Stimulated activated CD8-positive, alpha-beta memory T cell treated with anti-CD3 and anti-CD28 coated beads, Interleukin-12 subunit alpha, Interleukin-12 subunit beta, amount 100 ng/mL, for 4 hours (primary cell): ENCODE results near the gene TENT4B.

Source experiments
- DNase-seq: peaks from one replicate; pipeline ENCODE4 v3.0.0-alpha.2; 2020; ENCODE audit warnings: low read depth

TENT4B gene

DNA sequence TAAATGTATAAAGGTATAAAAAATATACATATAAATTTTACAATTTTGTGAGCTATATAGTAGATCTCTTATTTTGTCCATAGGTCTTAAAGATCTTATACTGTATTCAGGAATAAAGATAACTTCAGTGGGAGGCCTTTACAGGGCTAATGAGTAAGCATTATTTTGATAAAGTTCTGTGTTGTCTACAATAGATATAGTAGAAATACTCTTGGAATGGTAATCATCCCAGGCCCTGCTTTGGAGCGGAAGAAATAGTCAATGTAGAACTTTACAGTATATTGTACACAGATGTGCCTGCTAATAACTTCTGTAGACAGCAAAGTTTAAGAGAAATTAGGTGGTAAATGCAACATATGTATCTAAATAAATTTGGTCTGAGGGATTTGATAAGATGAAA lies 42.6 kb downstream of the TENT4B start:
- no peak for DNase-seq

- DNase-seq, result no peak
Observed at GRCh38 chr16:50197582-50197981, 44.5 kb downstream of the TENT4B start.

- DNase-seq, result no peak
Observed at GRCh38 chr16:50198802-50199403, 45.8 kb downstream of the TENT4B start.

- no peak for DNase-seq
Observed at GRCh38 chr16:50201787-50202186, 48.7 kb downstream of the TENT4B start.

DNA sequence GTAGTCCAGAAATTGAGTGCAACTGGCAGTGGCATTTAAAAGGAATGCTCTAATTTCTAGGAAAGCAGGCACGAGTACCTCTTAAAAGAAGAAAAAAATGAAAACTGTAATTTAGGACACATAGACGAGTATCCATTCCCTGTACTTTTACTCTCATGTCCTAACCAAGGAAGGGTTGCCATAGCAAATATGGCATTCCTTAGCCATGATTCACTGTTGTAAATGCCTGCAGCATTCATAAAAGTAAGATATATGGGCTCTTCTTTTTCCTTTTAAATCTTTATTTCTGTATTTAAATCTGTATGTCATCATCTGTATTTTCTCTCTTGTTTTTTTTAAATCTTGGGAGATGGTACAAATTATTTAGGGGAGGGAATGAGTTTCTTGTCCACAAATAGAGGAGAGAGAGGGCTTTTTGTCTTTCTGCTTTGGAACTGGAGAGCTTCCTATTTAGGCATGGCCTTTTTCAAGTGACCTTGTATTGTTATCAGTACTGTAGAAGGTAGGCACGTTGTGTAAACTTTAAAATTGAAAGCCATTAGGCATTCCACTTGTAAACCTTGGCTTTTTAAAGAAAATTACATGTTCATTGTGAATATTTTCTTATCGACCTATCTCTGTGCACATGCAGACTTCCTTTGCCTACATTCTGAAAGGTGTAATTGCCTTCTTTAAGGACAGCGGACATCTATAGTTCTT lies 50.0 kb downstream of the TENT4B start:
- no peak for DNase-seq

GRCh38 chr16:50203681-50204080 lies 50.6 kb downstream of the TENT4B start:
- DNase-seq, result no peak

GRCh38 chr16:50204453-50205108 lies 51.5 kb downstream of the TENT4B start:
- no peak for DNase-seq

GRCh38 chr16:50207652-50208051 lies 54.5 kb downstream of the TENT4B start:
- no peak for DNase-seq

DNA sequence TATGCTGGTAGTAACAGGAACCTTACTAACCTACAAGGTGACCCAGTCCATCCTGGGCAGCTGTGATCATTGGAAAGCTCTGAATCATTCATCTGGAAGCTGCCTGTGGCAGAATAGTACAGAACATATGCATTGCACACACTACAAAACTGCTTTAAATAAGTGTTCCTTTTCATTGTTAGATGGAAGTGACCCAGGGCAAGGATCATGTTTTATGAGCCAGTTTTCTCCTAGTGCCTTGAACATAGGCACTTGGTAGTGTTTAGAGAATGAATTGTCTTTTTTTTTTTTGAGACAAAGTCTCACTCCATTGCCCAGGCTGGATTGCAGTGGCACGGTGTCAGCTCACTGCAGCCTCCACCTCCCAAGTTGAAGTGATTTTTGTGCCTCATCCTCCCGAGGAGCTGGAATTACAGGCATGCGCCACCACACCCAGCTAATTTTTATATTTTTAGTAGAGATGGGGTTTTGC lies 55.4 kb downstream of the TENT4B start:
- no peak for DNase-seq

DNA sequence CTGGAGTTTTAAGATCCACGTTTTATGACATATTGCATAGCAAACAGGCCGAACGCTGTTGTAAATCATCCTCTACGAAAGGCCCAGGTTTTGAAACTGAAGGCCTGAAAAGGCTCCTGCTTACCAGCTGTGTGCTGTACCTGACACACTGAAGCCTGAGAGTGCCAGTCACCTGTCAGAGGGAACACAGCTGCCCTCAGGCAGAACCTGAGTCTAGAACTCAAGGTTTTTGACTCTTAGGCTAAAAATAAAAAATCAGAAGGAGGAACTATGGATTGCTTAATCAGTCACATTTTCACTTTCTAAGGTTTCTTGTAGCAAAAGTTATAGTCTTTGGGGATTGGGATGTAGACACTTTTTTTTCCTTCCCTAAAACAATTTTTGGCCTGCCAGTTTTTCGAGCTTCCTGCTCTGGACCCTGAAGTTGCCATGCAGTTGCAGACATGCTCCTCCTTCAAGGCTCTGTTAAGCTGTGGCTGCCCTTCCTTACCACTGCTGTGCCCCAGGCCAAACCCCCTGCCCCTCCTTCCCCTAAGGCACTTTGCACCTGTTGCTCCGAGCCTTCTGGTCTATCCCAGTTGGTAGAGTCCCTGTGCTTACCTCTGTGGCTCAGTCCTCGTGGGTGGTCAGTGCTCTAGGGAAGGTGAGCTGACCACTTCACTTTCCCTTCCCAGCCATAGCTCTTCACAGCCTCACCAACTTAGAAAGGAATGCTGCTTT lies 56.6 kb downstream of the TENT4B start:
- DNase-seq, result no peak

GRCh38 chr16:50210266-50211038 lies 57.3 kb downstream of the TENT4B start:
- DNase-seq, result peak; percentile 19

DNA sequence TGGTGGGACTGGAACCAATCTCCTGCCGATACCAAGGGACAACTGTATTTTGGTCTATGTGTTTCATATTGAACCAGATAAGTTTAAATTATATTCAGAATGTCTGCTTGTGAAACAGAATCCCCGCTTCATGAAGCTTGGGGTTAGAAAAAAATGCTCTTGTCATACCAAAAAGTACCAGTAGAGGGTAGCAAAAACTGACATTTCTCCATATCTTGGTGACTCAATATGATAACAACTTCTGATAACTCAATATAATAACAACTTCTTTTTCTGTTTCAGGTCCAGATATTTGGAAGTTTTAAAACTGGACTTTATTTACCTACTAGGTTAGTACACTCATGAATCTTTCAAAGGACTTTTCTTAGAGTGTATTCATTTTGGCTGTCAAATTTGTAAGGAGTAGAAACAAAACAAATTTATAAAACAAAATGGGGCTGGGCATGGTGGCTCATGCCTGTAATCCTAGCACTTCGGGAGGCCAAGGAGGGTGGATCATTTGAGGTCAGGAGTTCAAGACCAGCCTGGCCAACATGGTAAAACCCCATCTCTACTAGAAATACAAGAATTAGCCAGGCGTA lies 60.9 kb downstream of the TENT4B start:
- no peak for DNase-seq

- no peak for DNase-seq
Observed at GRCh38 chr16:50215680-50216079, 62.6 kb downstream of the TENT4B start.

DNA sequence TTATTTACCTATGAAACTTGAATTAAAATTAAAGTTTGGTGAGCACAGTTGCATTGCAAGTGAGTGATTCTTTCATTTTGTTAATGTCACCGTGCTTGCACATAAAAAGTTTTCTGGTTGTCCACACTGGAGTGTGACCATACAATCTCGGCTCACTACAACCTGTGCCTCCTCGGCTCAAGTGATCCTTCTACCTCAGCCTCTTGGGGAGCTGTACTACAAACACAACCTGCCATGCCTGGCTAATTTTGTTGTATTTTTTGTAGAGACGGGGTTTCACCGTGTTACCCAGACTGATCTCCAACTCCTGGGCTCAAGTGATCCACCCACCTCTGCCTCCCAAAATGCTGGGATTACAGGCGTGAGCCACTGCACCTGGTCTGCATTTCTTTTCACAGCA lies 63.1 kb downstream of the TENT4B start:
- no peak for DNase-seq

DNA sequence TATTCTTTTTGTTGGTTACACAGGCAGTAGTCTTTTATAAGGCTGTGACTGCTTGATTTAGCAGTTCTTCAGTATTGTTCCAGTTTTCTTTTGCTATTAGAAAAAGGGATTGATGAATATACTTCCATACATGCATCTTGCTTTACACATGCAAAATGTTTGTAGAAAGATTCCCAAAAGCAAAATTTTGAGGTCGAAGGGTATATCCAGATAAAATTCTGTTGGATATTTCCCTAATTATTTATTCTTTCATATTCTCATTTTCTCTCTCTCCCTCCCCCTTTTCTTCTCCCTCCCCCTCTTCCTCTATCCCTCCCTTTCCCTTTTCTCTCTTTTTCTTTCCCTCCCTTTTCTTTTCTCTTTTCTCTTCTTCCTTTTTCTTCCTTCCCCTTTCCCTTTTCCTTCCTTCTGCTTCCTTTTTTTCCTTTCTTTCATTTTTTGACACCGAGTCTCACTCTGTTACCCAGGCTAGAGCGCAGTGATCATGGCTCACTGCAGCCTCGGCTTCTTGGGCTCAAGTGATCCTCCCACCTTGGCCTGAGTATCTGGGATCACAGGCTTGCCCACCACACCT lies 66.4 kb downstream of the TENT4B start:
- DNase-seq, result no peak

DNA sequence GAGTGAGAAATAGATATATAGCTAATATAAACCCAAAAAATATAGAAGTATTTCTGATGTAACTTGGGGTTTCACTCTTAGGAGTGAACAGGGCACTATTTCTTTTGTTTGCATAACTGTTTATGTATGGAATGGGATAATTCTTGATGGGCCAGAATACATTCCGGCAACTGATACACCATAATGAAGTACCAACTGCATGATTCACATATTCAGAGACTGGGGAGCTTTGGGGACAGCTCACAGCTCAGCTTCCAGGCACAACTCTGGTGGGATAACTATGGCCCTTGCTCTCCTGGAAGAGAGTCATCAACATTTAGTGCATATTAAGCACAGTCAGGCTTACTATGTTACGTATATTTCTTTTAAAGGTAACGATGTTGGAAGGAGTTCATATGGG lies 71.2 kb downstream of the TENT4B start:
- DNase-seq, result no peak

- no peak for DNase-seq
Observed at GRCh38 chr16:50227120-50227519, 74.0 kb downstream of the TENT4B start.

- no peak for DNase-seq
Observed at GRCh38 chr16:50227665-50228064, 74.6 kb downstream of the TENT4B start.

GRCh38 chr16:50228364-50228868 lies 75.3 kb downstream of the TENT4B start:
- DNase-seq, result no peak

GRCh38 chr16:50229149-50229726 lies 76.1 kb downstream of the TENT4B start:
- DNase-seq, result no peak
